Thyroid gland (tissue), 4 donors: ENCODE data around the gene FOSL2. TPM values are rescaled to one million over a fixed set of nuclear protein-coding genes. Genes with fewer than 3 reads are reported as not detected.
A peak's percentile ranks its signal among the peaks of the same experiment; 100 is the strongest.

Experiments used
- DNase-seq, 2 donors: peaks; one replicate each; pipeline ENCODE4 v3.0.0-alpha.2; 2019
- H3K27ac ChIP-seq, 3 donors: fragments of 200-600 bp; sonication (generic); 1 replicate in 2 of 3; 2 replicates in 1 of 3; pipeline ENCODE4 v1.5.1; 2016 to 2019; ENCODE audit warnings: mild to moderate bottlenecking in 1 of 3, moderate library complexity in 1 of 3
- H3K27me3 ChIP-seq: fragments of 200-600 bp; sonication (generic); one replicate; pipeline ENCODE4 v1.5.1; 2019
- H3K36me3 ChIP-seq, 2 donors: fragments of 200-600 bp; sonication (generic); one replicate each; pipeline ENCODE4 v1.5.1; 2016 to 2019
- H3K4me1 ChIP-seq, 2 donors: fragments of 200-600 bp; sonication (generic); one replicate each; pipeline ENCODE4 v1.5.1; 2017 to 2019
- H3K4me3 ChIP-seq, 3 donors: fragments of 200-600 bp; sonication (generic); replicated peaks in 1 of 3; 1 replicate in 2 of 3; 2 replicates in 1 of 3; pipeline ENCODE4 v1.5.1; 2016; ENCODE audit warnings: mild to moderate bottlenecking in 1 of 3
- H3K9me3 ChIP-seq: fragments of 200-600 bp; sonication (generic); one replicate; pipeline ENCODE4 v1.5.1; 2017
- CTCF ChIP-seq, 6 experiments: fragments of 200-600 bp in 3 of 6; fragments of 450-650 bp in 3 of 6; sonication (generic) in 3 of 6; IDR thresholded peaks; one replicate each; pipeline ENCODE4 v1.5.1; 2016 to 2019; ENCODE audit warnings: antibody characterized with exemption in 6 of 6, mild to moderate bottlenecking in 2 of 6, inconsistent platforms in 1 of 6, moderate library complexity in 1 of 6
- POLR2A ChIP-seq, 2 donors: fragments of 450-650 bp; IDR thresholded peaks; one replicate each; pipeline ENCODE4 v1.6.1; 2017; ENCODE audit warnings: antibody characterized with exemption in 2 of 2, mild to moderate bottlenecking in 2 of 2, moderate library complexity in 1 of 2
- WGBS, 2 donors: methylation state at CpG; one replicate each; pipeline ENCODE4 v1.1.5; 2017; 5-methylcytosine and 5-hydroxymethylcytosine counted together
- intact Hi-C: fragments of 100-400 bp; cut with DNase I; formaldehyde crosslinking; loops from one replicate; pipeline ENCODE4 v1.15.1; 2023
- total RNA-seq, 4 donors: library from RNA; depleted of rRNA; stranded (reverse); fragments of >200 nt; gene quantifications; one replicate each; pipeline ENCODE4 v1.2.3, GENCODE V29; 2016

Gene FOSL2
- total RNA-seq, 4 donors from 2014 or later, result 30.7 to 85.1 (median 40.6) TPM

GRCh38 chr2:28393114-28393836, 617 bp downstream of the FOSL2 start:
- peak; percentile 79 to 80 for DNase-seq

GRCh38 chr2:28394331-28394877, 1.7 kb downstream of the FOSL2 start:
- Histone ChIP-seq H3K9me3 (no peaks in the 10 kb centered on the region), H3K4me1 (peaks cover 30 to 39% of the 10 kb centered on the region in 2 donors), H3K27ac (peak overlapping the region; percentile 99 to 100 (median 100)), H3K27me3 (no peaks in the 10 kb centered on the region), H3K4me3 (peak overlapping the region; percentile 44 to 94 (median 91)), H3K36me3 (no peaks in the 10 kb centered on the region)
- TF ChIP-seq POLR2A (IDR thresholded peaks at IDR 0.05), result peak in 1 of 2 donors; percentile 83
- no peak for TF ChIP-seq CTCF (IDR thresholded peaks at IDR 0.05)
- intact Hi-C loops, result loop anchor here (10.0 kb wide), 2 partner anchors 500 to 630 kb away; partner anchors contain the start of genes BABAM2 and RBKS
- 1 to 3% methylated on average over 15 to 21 of the region's 21 CpGs for WGBS, 2 donors
- peak; percentile 76 to 79 for DNase-seq

More at GRCh38 chr2:28393114-28393836, 617 bp downstream of the FOSL2 start:
- TF ChIP-seq POLR2A (IDR thresholded peaks at IDR 0.05), result peak in 1 of 2 donors; percentile 76
- TF ChIP-seq CTCF (IDR thresholded peaks at IDR 0.05), result no peak
- H3K36me3 ChIP-seq, result no peaks in the 10 kb centered on the region
- H3K27me3 ChIP-seq, result no peaks in the 10 kb centered on the region
- H3K27ac ChIP-seq, result peak overlapping the region; percentile 99 to 100 (median 100)
- WGBS, 2 donors, result 0 to 1% methylated on average over 53 to 70 of the region's 81 CpGs
- peak overlapping the region; percentile 21 to 94 (median 91) for H3K4me3 ChIP-seq
- H3K9me3 ChIP-seq, result no peaks in the 10 kb centered on the region
- intact Hi-C loops, result loop anchor here (10.0 kb wide), 2 partner anchors 498 to 628 kb away; partner anchors contain the start of genes BABAM2 and RBKS
- peaks cover 21 to 37% of the 10 kb centered on the region in 2 donors for H3K4me1 ChIP-seq

DNA sequence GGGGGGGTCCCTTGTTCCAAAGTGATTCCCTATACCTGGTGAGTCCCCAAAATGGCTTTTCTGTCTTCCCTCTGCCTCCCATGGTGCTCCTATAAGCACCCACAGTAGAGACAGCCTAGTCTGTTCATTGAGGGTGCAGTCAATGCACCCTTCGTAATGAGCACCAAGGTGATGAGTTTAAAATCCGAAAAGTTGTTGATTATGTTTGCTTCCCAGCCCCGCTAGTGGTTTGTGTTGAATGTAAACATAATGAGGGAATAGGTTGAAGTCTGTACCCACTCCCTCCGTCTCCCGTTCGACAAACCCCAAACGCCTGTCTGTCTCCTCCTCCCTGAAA, 2.3 kb downstream of the FOSL2 start:
- H3K4me1 ChIP-seq, result peaks cover 31 to 38% of the 10 kb centered on the region in 2 donors
- H3K36me3 ChIP-seq, result no peaks in the 10 kb centered on the region
- peak overlapping the region; percentile 44 to 94 (median 91) for H3K4me3 ChIP-seq
- WGBS, 2 donors, result 51% methylated on average over 7 of the region's 7 CpGs
- no peaks in the 10 kb centered on the region for H3K9me3 ChIP-seq
- DNase-seq, result no peak
- intact Hi-C loops, result loop anchor here (5.0 to 10.0 kb wide), 3 partner anchors 500 to 693 kb away; partner anchors contain the start of genes BABAM2 and RBKS
- TF ChIP-seq CTCF (IDR thresholded peaks at IDR 0.05) (no peak), POLR2A (IDR thresholded peaks at IDR 0.05) (no peak)
- H3K27ac ChIP-seq, result peak overlapping the region; percentile 99 to 100 (median 100)
- H3K27me3 ChIP-seq, result no peaks in the 10 kb centered on the region

GRCh38 chr2:28395334-28396061, 2.8 kb downstream of the FOSL2 start:
- WGBS, 2 donors, result 15 to 18% methylated on average over 15 of the region's 15 CpGs

More at GRCh38 chr2:28395334-28396061, 2.8 kb downstream of the FOSL2 start:
- H3K9me3 ChIP-seq, result no peaks in the 10 kb centered on the region
- intact Hi-C loops, result loop anchor here (5.0 to 10.0 kb wide), 3 partner anchors 501 to 693 kb away; partner anchors contain the start of genes BABAM2 and RBKS
- H3K27me3 ChIP-seq, result no peaks in the 10 kb centered on the region
- H3K4me3 ChIP-seq, result peak overlapping the region; percentile 44 to 94 (median 91)
- H3K27ac ChIP-seq, result peak overlapping the region; percentile 99 to 100 (median 100)
- peak; percentile 61 to 64 for DNase-seq
- no peaks in the 10 kb centered on the region for H3K36me3 ChIP-seq
- TF ChIP-seq POLR2A (IDR thresholded peaks at IDR 0.05) (peak in 1 of 2 donors; percentile 41), CTCF (IDR thresholded peaks at IDR 0.05) (no peak)
- peaks cover 34 to 43% of the 10 kb centered on the region in 2 donors for H3K4me1 ChIP-seq
